PC-9 (cell line): Measurements from ENCODE around the gene MAN2A1.

Experiments used
- EZH2 ChIP-seq: fragments of 200-600 bp; sonication (generic); IDR thresholded peaks from 2 replicates; pipeline ENCODE4 v1.8.0; 2017; ENCODE audit warnings: antibody characterized with exemption, low read depth
- TF ChIP-seq, protein P1 (sequence below): fragments of 200-600 bp; sonication (generic); conservative IDR thresholded peaks from 2 replicates; pipeline ENCODE4 v1.6.1; 2017; ENCODE audit warnings: mixed run types, antibody characterized with exemption, mild to moderate bottlenecking, moderate library complexity

DNA sequence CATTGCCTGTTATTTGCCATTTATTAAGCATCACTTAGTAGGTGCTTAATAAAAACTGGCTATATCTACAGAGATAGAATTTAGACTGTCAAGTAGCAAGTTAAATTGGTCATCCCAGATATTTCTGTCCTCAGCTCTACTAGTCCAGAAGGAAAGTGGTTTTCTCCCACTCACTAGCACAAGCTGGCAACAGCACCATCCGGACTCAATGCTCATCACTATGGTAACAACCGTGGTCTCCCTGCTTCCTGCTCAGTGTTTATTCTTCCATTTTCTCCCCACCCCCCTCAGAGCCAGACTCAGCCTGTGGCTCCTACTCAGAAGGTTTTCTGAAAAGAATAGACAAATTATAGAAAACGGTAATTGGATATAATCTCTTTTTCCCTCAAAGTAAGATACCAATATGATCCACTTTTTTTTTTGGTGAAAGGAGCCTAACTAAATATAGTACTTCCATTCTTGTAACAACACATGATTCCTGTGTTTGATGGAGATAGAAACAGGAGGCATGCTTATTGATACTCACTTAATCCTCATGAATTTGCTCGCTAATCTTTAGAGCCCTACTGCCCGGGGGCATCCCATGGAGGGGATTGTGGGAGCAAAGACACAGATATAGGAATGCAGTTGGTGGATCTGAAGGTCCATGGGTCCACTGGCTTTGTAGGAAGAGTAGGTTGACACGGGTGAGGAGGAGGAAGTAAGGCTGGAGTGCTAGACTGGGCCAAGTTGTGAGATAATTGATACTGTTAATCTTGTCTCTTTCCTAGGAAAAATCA is 191.4 kb downstream of the MAN2A1 start:
- TF ChIP-seq, protein P1, sequence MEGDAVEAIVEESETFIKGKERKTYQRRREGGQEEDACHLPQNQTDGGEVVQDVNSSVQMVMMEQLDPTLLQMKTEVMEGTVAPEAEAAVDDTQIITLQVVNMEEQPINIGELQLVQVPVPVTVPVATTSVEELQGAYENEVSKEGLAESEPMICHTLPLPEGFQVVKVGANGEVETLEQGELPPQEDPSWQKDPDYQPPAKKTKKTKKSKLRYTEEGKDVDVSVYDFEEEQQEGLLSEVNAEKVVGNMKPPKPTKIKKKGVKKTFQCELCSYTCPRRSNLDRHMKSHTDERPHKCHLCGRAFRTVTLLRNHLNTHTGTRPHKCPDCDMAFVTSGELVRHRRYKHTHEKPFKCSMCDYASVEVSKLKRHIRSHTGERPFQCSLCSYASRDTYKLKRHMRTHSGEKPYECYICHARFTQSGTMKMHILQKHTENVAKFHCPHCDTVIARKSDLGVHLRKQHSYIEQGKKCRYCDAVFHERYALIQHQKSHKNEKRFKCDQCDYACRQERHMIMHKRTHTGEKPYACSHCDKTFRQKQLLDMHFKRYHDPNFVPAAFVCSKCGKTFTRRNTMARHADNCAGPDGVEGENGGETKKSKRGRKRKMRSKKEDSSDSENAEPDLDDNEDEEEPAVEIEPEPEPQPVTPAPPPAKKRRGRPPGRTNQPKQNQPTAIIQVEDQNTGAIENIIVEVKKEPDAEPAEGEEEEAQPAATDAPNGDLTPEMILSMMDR: no peak
- no peak for TF ChIP-seq EZH2
